ENCODE results near the gene GP2.

DNA sequence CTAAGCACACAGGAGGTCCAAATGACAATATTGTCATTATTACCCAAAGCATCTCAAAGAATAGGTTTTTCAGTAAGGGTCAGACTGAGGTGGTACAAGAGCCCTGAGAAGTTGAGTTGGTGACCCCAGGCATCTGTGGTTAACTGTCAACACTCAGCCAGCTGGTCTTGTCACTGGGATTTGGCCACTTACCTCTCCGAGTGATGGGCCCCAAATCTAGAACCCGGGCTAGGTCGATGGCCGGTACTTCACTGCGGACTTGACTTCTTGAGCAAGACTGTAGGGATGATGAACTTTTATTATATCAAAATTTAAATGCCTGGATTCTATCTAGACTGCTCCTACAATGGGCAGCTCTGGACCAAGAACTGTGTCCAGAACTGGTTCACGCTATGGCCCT is 11.5 kb downstream of the GP2 start:
- TF ChIP-seq, protein P1, sequence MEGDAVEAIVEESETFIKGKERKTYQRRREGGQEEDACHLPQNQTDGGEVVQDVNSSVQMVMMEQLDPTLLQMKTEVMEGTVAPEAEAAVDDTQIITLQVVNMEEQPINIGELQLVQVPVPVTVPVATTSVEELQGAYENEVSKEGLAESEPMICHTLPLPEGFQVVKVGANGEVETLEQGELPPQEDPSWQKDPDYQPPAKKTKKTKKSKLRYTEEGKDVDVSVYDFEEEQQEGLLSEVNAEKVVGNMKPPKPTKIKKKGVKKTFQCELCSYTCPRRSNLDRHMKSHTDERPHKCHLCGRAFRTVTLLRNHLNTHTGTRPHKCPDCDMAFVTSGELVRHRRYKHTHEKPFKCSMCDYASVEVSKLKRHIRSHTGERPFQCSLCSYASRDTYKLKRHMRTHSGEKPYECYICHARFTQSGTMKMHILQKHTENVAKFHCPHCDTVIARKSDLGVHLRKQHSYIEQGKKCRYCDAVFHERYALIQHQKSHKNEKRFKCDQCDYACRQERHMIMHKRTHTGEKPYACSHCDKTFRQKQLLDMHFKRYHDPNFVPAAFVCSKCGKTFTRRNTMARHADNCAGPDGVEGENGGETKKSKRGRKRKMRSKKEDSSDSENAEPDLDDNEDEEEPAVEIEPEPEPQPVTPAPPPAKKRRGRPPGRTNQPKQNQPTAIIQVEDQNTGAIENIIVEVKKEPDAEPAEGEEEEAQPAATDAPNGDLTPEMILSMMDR (IDR thresholded peaks at IDR 0.05), result no peak
- TF ChIP-seq POLR2AphosphoS5 (IDR thresholded peaks at IDR 0.05) (no peak), POLR2A (IDR thresholded peaks at IDR 0.05) (no peak)
